Measurements from ENCODE around the gene HIGD1A. TPM values are rescaled to one million over a fixed set of nuclear protein-coding genes. Genes with fewer than 3 reads are reported as not detected.

The HIGD1A gene
- total and polyA plus RNA-seq, 2 of the 4 experiments (the other 2 are of a cell fraction), result 86.6 to 137 TPM

DNA sequence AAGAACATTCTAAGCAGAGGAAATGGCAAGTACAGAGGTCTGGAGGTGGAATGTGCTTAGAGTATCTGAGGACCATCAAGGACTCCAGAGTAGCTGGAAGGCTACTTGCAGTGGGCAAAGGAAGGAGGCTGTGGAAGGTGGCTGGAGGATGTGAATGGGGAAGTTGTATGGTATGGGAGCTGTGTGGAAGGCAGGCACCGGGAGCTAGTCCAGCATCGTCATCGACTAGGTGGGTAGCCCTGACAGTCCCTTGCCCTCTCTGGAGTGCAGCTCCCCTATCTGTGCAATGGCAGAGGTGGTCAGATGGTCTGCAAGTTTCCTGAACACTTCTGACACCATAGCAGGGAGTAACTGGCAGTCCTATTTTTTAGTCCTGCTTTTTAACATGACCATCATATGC is 50.5 kb downstream of the HIGD1A start:
- in situ Hi-C loops (cut with MboI; ENCODE audit: low sequenced_read_pairs), result no loop called here
- dilution Hi-C loops (cut with HindIII; ENCODE audit: low sequenced_read_pairs, unreplicated experiment), result no loop called here
- H2AFZ ChIP-seq (replicated peaks; ENCODE audit: low read length, poor library complexity), result no peak overlapping the region
- H3K9me3 ChIP-seq (ENCODE audit: control insufficient read depth, insufficient read depth, low read length), result no peaks in the 10 kb centered on the region
- H4K8ac ChIP-seq (ENCODE audit: low read depth in 2 of 2, low read length in 2 of 2), result no peak overlapping the region
- no peak overlapping the region for H3K4me3 ChIP-seq (ENCODE audit: insufficient read depth, low read depth, low read length)
- POLR2A ChIA-PET (ENCODE audit: unreplicated experiment), result no interaction called here
- no peaks in the 10 kb centered on the region for H3K36me3 ChIP-seq (ENCODE audit: control insufficient read depth, insufficient read depth, low read length)
- WGBS, 2 experiments (ENCODE audit: extremely low coverage in 2 of 2, insufficient read length in 1 of 2), result 60% methylated on average over 1 of the region's 3 CpGs; no CpG with 5 or more reads in 1 of the 2 experiments
- DNase-seq (no peak), ATAC-seq (ENCODE audit: low read depth) (no peak)
- H3K9me1 ChIP-seq (ENCODE audit: insufficient read depth, low read length), result no peaks in the 10 kb centered on the region
- intact Hi-C loops (cut with micrococcal nuclease), result no loop called here
- CTCF ChIA-PET, result no interaction called here
- H2AK9ac ChIP-seq (replicated peaks; ENCODE audit: low read depth, low read length, poor library complexity), result no peak overlapping the region
- peaks cover 9% of the 10 kb centered on the region for H3K27me3 ChIP-seq (ENCODE audit: control insufficient read depth, insufficient read depth, low read length)
- no peak overlapping the region for H3K4ac ChIP-seq (ENCODE audit: low read depth, low read length)
- H3K9ac ChIP-seq (ENCODE audit: low read depth, low read length), result no peak overlapping the region
- no peak overlapping the region for H3K14ac ChIP-seq (replicated peaks; ENCODE audit: low read depth, low read length)
- no peak overlapping the region for H2BK5ac ChIP-seq (ENCODE audit: low read depth, low read length, poor library complexity, severe bottlenecking)
- H3K18ac ChIP-seq (ENCODE audit: low read depth, low read length), result no peak overlapping the region
- no peak overlapping the region for H3K56ac ChIP-seq (ENCODE audit: extremely low read depth, insufficient read depth, low read length)
- no peaks in the 10 kb centered on the region for H3K79me1 ChIP-seq (ENCODE audit: low read depth in 1 of 2, low read length in 2 of 2)
- H2BK120ac ChIP-seq (ENCODE audit: low read depth, low read length), result no peak overlapping the region
- H4K91ac ChIP-seq (ENCODE audit: insufficient read depth, low read depth, low read length), result no peak overlapping the region
- H4K5ac ChIP-seq (ENCODE audit: low read depth, low read length), result no peak overlapping the region
- TF ChIP-seq RAD21 (IDR thresholded peaks at IDR 0.05; ENCODE audit: low read length) (no peak), MAFK (IDR thresholded peaks at IDR 0.05; ENCODE audit: low read depth, low read length) (no peak), NFE2L2 (IDR thresholded peaks at IDR 0.05; ENCODE audit: low read depth, low read length) (no peak), USF2 (IDR thresholded peaks at IDR 0.05; ENCODE audit: low read depth, low read length) (no peak), MXI1 (IDR thresholded peaks at IDR 0.05; ENCODE audit: borderline replicate concordance, low read depth, low read length) (no peak), RCOR1 (IDR thresholded peaks at IDR 0.05; ENCODE audit: insufficient replicate concordance, low read length) (no peak), POLR2A (IDR thresholded peaks at IDR 0.05; ENCODE audit: low read depth, low read length) (no peak), SMC3 (IDR thresholded peaks at IDR 0.05; ENCODE audit: low read depth, low read length) (no peak), RFX5 (IDR thresholded peaks at IDR 0.05; ENCODE audit: low read depth, low read length) (no peak), CEBPB (IDR thresholded peaks at IDR 0.05; ENCODE audit: low read depth, low read length) (no peak)
- TF ChIP-seq, protein P1, sequence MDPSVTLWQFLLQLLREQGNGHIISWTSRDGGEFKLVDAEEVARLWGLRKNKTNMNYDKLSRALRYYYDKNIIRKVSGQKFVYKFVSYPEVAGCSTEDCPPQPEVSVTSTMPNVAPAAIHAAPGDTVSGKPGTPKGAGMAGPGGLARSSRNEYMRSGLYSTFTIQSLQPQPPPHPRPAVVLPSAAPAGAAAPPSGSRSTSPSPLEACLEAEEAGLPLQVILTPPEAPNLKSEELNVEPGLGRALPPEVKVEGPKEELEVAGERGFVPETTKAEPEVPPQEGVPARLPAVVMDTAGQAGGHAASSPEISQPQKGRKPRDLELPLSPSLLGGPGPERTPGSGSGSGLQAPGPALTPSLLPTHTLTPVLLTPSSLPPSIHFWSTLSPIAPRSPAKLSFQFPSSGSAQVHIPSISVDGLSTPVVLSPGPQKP (IDR thresholded peaks at IDR 0.05; ENCODE audit: borderline replicate concordance, low read depth, low read length), result no peak
- TF ChIP-seq, protein P2, sequence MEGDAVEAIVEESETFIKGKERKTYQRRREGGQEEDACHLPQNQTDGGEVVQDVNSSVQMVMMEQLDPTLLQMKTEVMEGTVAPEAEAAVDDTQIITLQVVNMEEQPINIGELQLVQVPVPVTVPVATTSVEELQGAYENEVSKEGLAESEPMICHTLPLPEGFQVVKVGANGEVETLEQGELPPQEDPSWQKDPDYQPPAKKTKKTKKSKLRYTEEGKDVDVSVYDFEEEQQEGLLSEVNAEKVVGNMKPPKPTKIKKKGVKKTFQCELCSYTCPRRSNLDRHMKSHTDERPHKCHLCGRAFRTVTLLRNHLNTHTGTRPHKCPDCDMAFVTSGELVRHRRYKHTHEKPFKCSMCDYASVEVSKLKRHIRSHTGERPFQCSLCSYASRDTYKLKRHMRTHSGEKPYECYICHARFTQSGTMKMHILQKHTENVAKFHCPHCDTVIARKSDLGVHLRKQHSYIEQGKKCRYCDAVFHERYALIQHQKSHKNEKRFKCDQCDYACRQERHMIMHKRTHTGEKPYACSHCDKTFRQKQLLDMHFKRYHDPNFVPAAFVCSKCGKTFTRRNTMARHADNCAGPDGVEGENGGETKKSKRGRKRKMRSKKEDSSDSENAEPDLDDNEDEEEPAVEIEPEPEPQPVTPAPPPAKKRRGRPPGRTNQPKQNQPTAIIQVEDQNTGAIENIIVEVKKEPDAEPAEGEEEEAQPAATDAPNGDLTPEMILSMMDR (conservative IDR thresholded peaks at IDR 0.05; ENCODE audit: low read depth, low read length), result no peak
- no peaks in the 10 kb centered on the region for H3K4me1 ChIP-seq (ENCODE audit: control insufficient read depth, insufficient read depth, low read length)
- H2BK20ac ChIP-seq (ENCODE audit: low read depth, low read length), result no peak overlapping the region
- H2AK5ac ChIP-seq (ENCODE audit: low read depth, low read length), result no peak overlapping the region
- H3K23ac ChIP-seq (ENCODE audit: low read depth, low read length), result no peak overlapping the region
- no TSS peak for BruUV-seq (replicated peaks)
- H3K4me2 ChIP-seq (ENCODE audit: low read depth, low read length), result no peak overlapping the region
- H4K20me1 ChIP-seq (ENCODE audit: insufficient read depth, low read length), result no peaks in the 10 kb centered on the region
- no peak overlapping the region for H3K27ac ChIP-seq (ENCODE audit: insufficient read depth, low read length)
- no peak overlapping the region for H2BK15ac ChIP-seq (ENCODE audit: low read depth, low read length)

Measured in IMR-90 (cell line).